ENCODE measurements around the gene DEFB123. TPM values are rescaled to one million over a fixed set of nuclear protein-coding genes. Genes with fewer than 3 reads are reported as not detected.
"Not testable (repeated sequence)": the region's sequence is repeated elsewhere in the genome, so short reads cannot be mapped to it uniquely, and the experiment has no call there.

The DEFB123 gene
- total RNA-seq, 1 donor: not detected

- DNase-seq (ENCODE audit: insufficient read length, low spot score, missing footprints): no peak
- no peaks in the 10 kb centered on the region for H3K4me1 ChIP-seq (ENCODE audit: insufficient read depth, low read length)
- H3K4me3 ChIP-seq (ENCODE audit: insufficient read depth, low read length): no peak overlapping the region
- H3K27ac ChIP-seq (ENCODE audit: low read depth, low read length): no peak overlapping the region
- no peaks in the 10 kb centered on the region for H3K79me2 ChIP-seq (ENCODE audit: insufficient read depth, low read length)
- H3K9me3 ChIP-seq (ENCODE audit: low read depth, low read length): no peaks in the 10 kb centered on the region
- H2AFZ ChIP-seq (ENCODE audit: low read length): no peak overlapping the region
- no peaks in the 10 kb centered on the region for H3K36me3 ChIP-seq (ENCODE audit: insufficient read depth, low read length)
- H4K20me1 ChIP-seq (ENCODE audit: insufficient read depth, low read length): no peaks in the 10 kb centered on the region
- no peaks in the 10 kb centered on the region for H3K27me3 ChIP-seq (ENCODE audit: insufficient read depth, low read length)
- TF ChIP-seq CTCF (IDR thresholded peaks at IDR 0.05; ENCODE audit: extremely low read depth, low read depth, low read length): no peak
- H3K4me2 ChIP-seq (ENCODE audit: insufficient read depth, low read length): no peak overlapping the region
Observed at GRCh38 chr20:31446084-31446819, 5.8 kb downstream of the DEFB123 start.

DNA sequence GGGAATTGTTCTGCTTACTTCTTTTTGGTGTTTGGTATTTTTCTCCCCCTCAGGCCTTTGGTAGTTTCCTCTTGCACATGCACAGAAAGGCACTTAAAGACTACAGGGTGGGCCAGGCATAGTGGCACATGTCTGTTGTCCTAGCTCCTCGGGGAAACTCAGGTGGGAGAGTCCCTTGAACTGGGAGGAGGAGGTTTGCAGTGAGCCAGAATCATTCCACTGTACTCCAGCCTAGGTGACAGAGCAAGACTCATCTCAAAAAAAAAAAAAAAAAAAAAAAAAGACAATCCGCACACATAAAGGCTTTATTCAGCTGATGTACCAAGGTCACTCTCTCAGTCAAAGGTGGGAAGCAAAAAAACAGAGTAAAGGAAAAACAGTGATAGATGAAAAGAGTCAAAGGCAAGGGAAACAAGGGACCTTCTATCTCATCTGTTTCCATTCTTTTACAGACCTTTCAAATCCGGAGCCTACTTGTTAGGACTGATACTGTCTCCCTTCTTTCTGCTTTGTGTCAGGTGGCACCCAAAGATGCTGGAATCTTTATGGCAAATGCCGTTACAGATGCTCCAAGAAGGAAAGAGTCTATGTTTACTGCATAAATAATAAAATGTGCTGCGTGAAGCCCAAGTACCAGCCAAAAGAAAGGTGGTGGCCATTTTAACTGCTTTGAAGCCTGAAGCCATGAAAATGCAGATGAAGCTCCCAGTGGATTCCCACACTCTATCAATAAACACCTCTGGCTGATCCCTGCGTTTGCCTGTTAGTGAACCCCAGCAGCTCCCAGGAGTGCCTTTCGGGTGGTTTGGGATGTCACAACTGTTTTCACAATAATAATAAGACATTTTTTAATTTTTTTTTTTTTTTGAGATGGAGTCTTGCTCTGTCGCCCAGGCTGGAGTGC lies 9.3 kb downstream of the DEFB123 start:
- no peak for DNase-seq (ENCODE audit: insufficient read length, low spot score, missing footprints)
- TF ChIP-seq CTCF (IDR thresholded peaks at IDR 0.05; ENCODE audit: extremely low read depth, low read depth, low read length): no peak

GRCh38 chr20:31452575-31452974 lies 12.1 kb downstream of the DEFB123 start:
- no peaks in the 10 kb centered on the region for H3K9me3 ChIP-seq (ENCODE audit: low read depth, low read length)
- H3K79me2 ChIP-seq (ENCODE audit: insufficient read depth, low read length): no peaks in the 10 kb centered on the region
- no peaks in the 10 kb centered on the region for H4K20me1 ChIP-seq (ENCODE audit: insufficient read depth, low read length)
- no peaks in the 10 kb centered on the region for H3K27me3 ChIP-seq (ENCODE audit: insufficient read depth, low read length)
- no peak overlapping the region for H3K4me3 ChIP-seq (ENCODE audit: insufficient read depth, low read length)
- no peaks in the 10 kb centered on the region for H3K36me3 ChIP-seq (ENCODE audit: insufficient read depth, low read length)
- no peak overlapping the region for H3K27ac ChIP-seq (ENCODE audit: low read depth, low read length)
- no peak overlapping the region for H2AFZ ChIP-seq (ENCODE audit: low read length)
- H3K4me1 ChIP-seq (ENCODE audit: insufficient read depth, low read length): no peaks in the 10 kb centered on the region
- DNase-seq (ENCODE audit: insufficient read length, low spot score, missing footprints): no peak
- no peak for TF ChIP-seq CTCF (IDR thresholded peaks at IDR 0.05; ENCODE audit: extremely low read depth, low read depth, low read length)
- no peak overlapping the region for H3K4me2 ChIP-seq (ENCODE audit: insufficient read depth, low read length)

More for the DNA sequence above, 9.3 kb downstream of the DEFB123 start:
- H3K4me1 ChIP-seq (ENCODE audit: insufficient read depth, low read length): no peaks in the 10 kb centered on the region
- H3K27ac ChIP-seq (ENCODE audit: low read depth, low read length): no peak overlapping the region
- H3K9me3 ChIP-seq (ENCODE audit: low read depth, low read length): no peaks in the 10 kb centered on the region
- H3K79me2 ChIP-seq (ENCODE audit: insufficient read depth, low read length): no peaks in the 10 kb centered on the region
- no peak overlapping the region for H3K4me3 ChIP-seq (ENCODE audit: insufficient read depth, low read length)
- H2AFZ ChIP-seq (ENCODE audit: low read length): no peak overlapping the region
- no peaks in the 10 kb centered on the region for H4K20me1 ChIP-seq (ENCODE audit: insufficient read depth, low read length)
- no peak overlapping the region for H3K4me2 ChIP-seq (ENCODE audit: insufficient read depth, low read length)
- no peaks in the 10 kb centered on the region for H3K27me3 ChIP-seq (ENCODE audit: insufficient read depth, low read length)
- H3K36me3 ChIP-seq (ENCODE audit: insufficient read depth, low read length): no peaks in the 10 kb centered on the region

- Histone ChIP-seq H4K20me1 (ENCODE audit: insufficient read depth, low read length) (no peaks in the 10 kb centered on the region), H3K4me3 (ENCODE audit: insufficient read depth, low read length) (no peak overlapping the region), H3K4me2 (ENCODE audit: insufficient read depth, low read length) (no peak overlapping the region), H3K9me3 (ENCODE audit: low read depth, low read length) (no peaks in the 10 kb centered on the region), H3K36me3 (ENCODE audit: insufficient read depth, low read length) (no peaks in the 10 kb centered on the region), H3K79me2 (ENCODE audit: insufficient read depth, low read length) (no peaks in the 10 kb centered on the region), H3K4me1 (ENCODE audit: insufficient read depth, low read length) (no peaks in the 10 kb centered on the region), H3K27ac (ENCODE audit: low read depth, low read length) (no peak overlapping the region), H3K27me3 (ENCODE audit: insufficient read depth, low read length) (no peaks in the 10 kb centered on the region), H2AFZ (ENCODE audit: low read length) (no peak overlapping the region)
- DNase-seq (ENCODE audit: insufficient read length, low spot score, missing footprints): no peak
- no peak for TF ChIP-seq CTCF (IDR thresholded peaks at IDR 0.05; ENCODE audit: extremely low read depth, low read depth, low read length)
Observed at GRCh38 chr20:31454361-31454760, 13.9 kb downstream of the DEFB123 start.

- not testable (repeated sequence) for H3K4me1 ChIP-seq (ENCODE audit: insufficient read depth, low read length); H3K9me3 ChIP-seq (ENCODE audit: low read depth, low read length); H3K4me2 ChIP-seq (ENCODE audit: insufficient read depth, low read length); H4K20me1 ChIP-seq (ENCODE audit: insufficient read depth, low read length); H3K4me3 ChIP-seq (ENCODE audit: insufficient read depth, low read length); H2AFZ ChIP-seq (ENCODE audit: low read length); H3K36me3 ChIP-seq (ENCODE audit: insufficient read depth, low read length); DNase-seq (ENCODE audit: insufficient read length, low spot score, missing footprints); H3K79me2 ChIP-seq (ENCODE audit: insufficient read depth, low read length); H3K27ac ChIP-seq (ENCODE audit: low read depth, low read length)
- peaks cover 14% of the 10 kb centered on the region for H3K27me3 ChIP-seq (ENCODE audit: insufficient read depth, low read length)
Observed at GRCh38 chr20:31470946-31471345, 30.5 kb downstream of the DEFB123 start.

Data from osteoblast (primary cell).